NAMALWA (cell line): ENCODE results near the gene ASPN.
A peak's percentile ranks its signal among the peaks of the same experiment; 100 is the strongest.

Experiments used
- DNase-seq: peaks from one replicate; pipeline ENCODE4 v3.0.0-alpha.2; 2015; ENCODE audit warnings: low spot score

ASPN gene

GRCh38 chr9:92504881-92505280 is 22.6 kb upstream of the ASPN start:
- no peak for DNase-seq

- no peak for DNase-seq
These were observed 20.9 kb upstream of the ASPN start for GRCh38 chr9:92503156-92503555.

GRCh38 chr9:92501671-92502393 is 19.5 kb upstream of the ASPN start:
- DNase-seq = peak; percentile 56

- no peak for DNase-seq
These were observed 18.4 kb upstream of the ASPN start for GRCh38 chr9:92500725-92501124.

GRCh38 chr9:92499701-92500100 is 17.4 kb upstream of the ASPN start:
- DNase-seq = no peak

GRCh38 chr9:92496396-92497176 is 14.3 kb upstream of the ASPN start:
- DNase-seq = no peak

- DNase-seq = no peak
These were observed 12.6 kb upstream of the ASPN start for GRCh38 chr9:92494856-92495255.

GRCh38 chr9:92493749-92494387 is 11.6 kb upstream of the ASPN start:
- no peak for DNase-seq

- DNase-seq = no peak
These were observed 10.6 kb upstream of the ASPN start for GRCh38 chr9:92492781-92493401.

- no peak for DNase-seq
These were observed 6.6 kb upstream of the ASPN start for GRCh38 chr9:92488681-92489550.

- no peak for DNase-seq
These were observed 4.1 kb upstream of the ASPN start for GRCh38 chr9:92486371-92486770.

GRCh38 chr9:92484563-92484962 is 2.3 kb upstream of the ASPN start:
- DNase-seq = no peak

GRCh38 chr9:92483627-92484545 is 1.6 kb upstream of the ASPN start:
- no peak for DNase-seq

- no peak for DNase-seq
These were observed 499 bp upstream of the ASPN start for GRCh38 chr9:92482805-92483204.

GRCh38 chr9:92480986-92481633 is 1.2 kb downstream of the ASPN start:
- DNase-seq = no peak

- DNase-seq = no peak
These were observed 2.0 kb downstream of the ASPN start for GRCh38 chr9:92480291-92480771.

GRCh38 chr9:92479346-92479745 is 3.0 kb downstream of the ASPN start:
- DNase-seq = no peak

- DNase-seq = no peak
These were observed 3.5 kb downstream of the ASPN start for GRCh38 chr9:92478783-92479182.

GRCh38 chr9:92476962-92477361 is 5.3 kb downstream of the ASPN start:
- no peak for DNase-seq

- DNase-seq = no peak
These were observed 7.7 kb downstream of the ASPN start for GRCh38 chr9:92474587-92474986.
